Pericardium fibroblast (primary cell): Measurements from ENCODE around the gene SPNS2. TPM values are rescaled to one million over a fixed set of nuclear protein-coding genes. Genes with fewer than 3 reads are reported as not detected.

Source experiments
- total RNA-seq: library from RNA; depleted of rRNA; stranded (reverse); fragments of >200 nt; gene quantifications from 2 replicates; pipeline ENCODE4 v1.2.3, GENCODE V29; 2015

SPNS2 gene, protein sequence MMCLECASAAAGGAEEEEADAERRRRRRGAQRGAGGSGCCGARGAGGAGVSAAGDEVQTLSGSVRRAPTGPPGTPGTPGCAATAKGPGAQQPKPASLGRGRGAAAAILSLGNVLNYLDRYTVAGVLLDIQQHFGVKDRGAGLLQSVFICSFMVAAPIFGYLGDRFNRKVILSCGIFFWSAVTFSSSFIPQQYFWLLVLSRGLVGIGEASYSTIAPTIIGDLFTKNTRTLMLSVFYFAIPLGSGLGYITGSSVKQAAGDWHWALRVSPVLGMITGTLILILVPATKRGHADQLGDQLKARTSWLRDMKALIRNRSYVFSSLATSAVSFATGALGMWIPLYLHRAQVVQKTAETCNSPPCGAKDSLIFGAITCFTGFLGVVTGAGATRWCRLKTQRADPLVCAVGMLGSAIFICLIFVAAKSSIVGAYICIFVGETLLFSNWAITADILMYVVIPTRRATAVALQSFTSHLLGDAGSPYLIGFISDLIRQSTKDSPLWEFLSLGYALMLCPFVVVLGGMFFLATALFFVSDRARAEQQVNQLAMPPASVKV
- 7.7 and 8.5 TPM in 2 replicates for total RNA-seq

GRCh38 chr17:4498461-4499397 is at the start of gene SPNS2:
Gene SPNS2, plus strand, starts transcription at chr17:4498881. Its CDS starts 167 bp downstream, at chr17:4499048.

DNA sequence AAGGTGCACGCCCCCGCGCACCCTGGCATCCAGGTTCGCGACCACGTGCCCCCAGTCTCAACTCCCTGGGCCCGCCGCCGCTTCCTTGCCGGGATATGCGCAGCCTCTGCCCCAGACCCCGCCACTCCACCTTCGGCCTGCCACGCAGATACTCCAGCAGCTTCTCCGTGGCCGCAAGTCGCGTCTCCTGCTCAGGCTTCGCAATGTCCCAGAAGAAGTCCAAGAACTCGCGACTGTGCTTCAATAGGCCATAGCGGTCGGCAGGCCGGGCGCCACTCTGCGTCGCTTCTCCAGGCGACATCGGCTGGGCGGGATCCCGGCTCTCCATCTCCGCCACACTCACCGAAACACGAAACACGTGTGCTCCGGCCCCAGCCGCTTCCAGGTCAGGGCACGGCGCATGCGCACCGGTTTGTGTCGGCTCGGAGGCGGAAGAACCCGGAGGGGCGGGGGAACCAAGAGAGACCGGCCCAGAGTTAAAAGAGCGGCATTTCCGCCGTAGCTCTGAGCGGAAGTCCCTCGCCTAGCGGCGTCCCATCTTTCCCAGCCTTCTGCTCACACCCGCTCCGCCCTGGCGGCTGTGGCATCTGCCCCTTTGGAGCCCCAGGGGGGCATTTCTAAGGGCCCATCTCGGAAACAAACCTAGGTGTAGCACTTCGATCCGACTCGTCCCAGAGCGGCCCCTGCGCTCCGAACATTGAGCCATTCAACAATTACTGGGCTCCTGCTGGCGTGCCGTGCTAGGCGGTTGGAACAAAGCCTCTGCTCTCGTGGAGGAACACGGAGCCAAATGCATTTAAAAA is 56.5 kb downstream of the SPNS2 start, which contains the start of gene MYBBP1A:
Gene MYBBP1A (minus strand): TSS at position 388 of the 803 bp plus-strand sequence. CDS start 60 bp downstream, at position 328.

DNA sequence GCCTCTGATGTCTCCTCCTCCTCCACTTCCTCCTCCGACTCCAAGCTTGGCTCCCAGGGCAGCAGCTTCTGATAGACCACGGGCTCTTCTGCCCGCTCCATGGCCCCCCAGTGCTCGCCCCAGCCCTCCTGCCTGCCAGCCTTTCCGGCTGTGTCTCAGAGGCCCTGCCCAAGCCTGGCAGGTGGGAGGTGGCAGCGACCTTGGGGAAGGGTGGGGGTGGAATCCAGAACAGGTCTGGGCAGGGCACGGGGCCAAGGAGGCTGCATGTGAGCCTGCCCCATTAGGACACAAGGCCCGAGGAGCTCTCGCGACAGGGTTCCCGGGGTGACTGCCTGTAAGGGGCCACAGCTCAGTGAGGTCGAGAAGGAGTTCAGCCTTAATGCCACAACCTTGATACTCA is 61.7 kb downstream of the SPNS2 start, which contains the start of gene GGT6:
Gene GGT6 (minus strand): TSS at position 157 of the 400 bp plus-strand sequence. CDS start 56 bp downstream, at position 101.

DNA sequence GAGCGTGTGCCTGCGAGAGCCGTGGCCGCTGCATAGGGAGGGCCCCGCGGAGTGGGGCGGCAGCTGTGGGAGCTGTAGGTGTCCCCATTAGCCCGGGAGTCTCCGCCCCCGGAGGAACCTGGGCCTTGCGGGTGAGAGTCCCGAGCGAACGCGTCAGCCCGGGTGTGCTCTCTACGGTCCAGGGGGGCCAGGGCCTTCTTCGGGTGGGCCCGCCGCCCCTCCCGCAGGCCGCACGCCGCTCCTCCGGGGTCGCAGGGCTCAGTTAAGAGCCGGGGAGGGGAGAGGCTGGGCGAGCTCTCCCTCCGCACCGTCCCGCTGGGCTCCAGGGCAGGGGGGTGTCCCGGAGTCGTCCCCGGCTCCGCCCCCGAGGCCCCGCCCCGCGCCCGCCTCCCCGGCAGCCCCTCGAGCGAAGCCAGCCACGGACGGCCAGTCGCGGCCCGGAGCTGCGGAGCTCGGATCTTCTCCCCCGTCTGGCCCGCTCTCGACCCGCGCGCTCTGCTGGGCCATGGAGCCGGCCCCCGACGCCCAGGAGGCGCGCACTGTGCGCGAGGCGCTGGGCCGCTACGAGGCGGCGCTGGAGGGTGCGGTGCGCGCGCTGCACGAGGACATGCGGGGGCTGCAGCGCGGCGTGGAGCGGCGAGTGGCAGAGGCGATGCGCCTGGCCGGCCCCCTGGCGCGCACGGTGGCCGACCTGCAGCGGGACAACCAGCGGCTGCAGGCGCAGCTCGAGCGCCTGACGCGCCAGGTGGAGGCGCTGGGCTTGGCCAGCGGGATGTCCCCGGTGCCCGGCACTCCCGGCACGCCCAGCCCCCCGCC is 85.6 kb downstream of the SPNS2 start, which contains the start of gene SMTNL2:
Gene SMTNL2 (plus strand): TSS at position 429 of the 816 bp plus-strand sequence. CDS start 77 bp downstream, at position 506.

Other genes starting within 250 kb of the SPNS2 start
- 22.1 and 23.6 TPM in 2 replicates for gene ANKFY1, start 234.9 kb upstream of the SPNS2 start, total RNA-seq
- 33.0 and 39.4 TPM in 2 replicates for gene UBE2G1, start 132.2 kb upstream of the SPNS2 start, total RNA-seq
- not detected in 2 replicates for gene SPNS3, start 64.9 kb upstream of the SPNS2 start, total RNA-seq
- gene MYBBP1A, start 56.5 kb downstream of the SPNS2 start, total RNA-seq = 42.4 and 52.6 TPM in 2 replicates
- gene GGT6, start 61.7 kb downstream of the SPNS2 start, total RNA-seq = not detected in 2 replicates
- gene SMTNL2, start 85.6 kb downstream of the SPNS2 start, total RNA-seq = 0.68 and 8.2 TPM in 2 replicates
- gene ALOX15, start 142.8 kb downstream of the SPNS2 start, total RNA-seq = 0.51 and 10.5 TPM in 2 replicates
- 17.4 and 45.6 TPM in 2 replicates for gene PELP1, start 205.3 kb downstream of the SPNS2 start, total RNA-seq
- gene ARRB2, start 211.8 kb downstream of the SPNS2 start, total RNA-seq = 5.5 and 7.2 TPM in 2 replicates
- gene MED11, start 232.5 kb downstream of the SPNS2 start, total RNA-seq = 15.4 and 27.8 TPM in 2 replicates
- not detected in 2 replicates for gene ZMYND15, start 241.0 kb downstream of the SPNS2 start, total RNA-seq
- gene CXCL16, start 241.0 kb downstream of the SPNS2 start, total RNA-seq = 0.68 and 3.3 TPM in 2 replicates